NCI-H146 treated with DMSO at 0.1 percent for 48 hours (cell line): ENCODE data around the gene HTRA1.

Source experiments
- DNase-seq: peaks from one replicate; lab custom pipeline; 2025; ENCODE audit not compliant: unreplicated experiment; lab: John Stamatoyannopoulos, UW

The HTRA1 gene

GRCh38 chr10:122514045-122514840 is 52.9 kb downstream of the HTRA1 start:
- DNase-seq: no peak

- no peak for DNase-seq
Measured at GRCh38 chr10:122515022-122515424, 53.7 kb downstream of the HTRA1 start.

GRCh38 chr10:122515588-122516231 is 54.4 kb downstream of the HTRA1 start:
- no peak for DNase-seq

GRCh38 chr10:122516734-122517133 is 55.4 kb downstream of the HTRA1 start:
- no peak for DNase-seq

GRCh38 chr10:122519144-122519543 is 57.8 kb downstream of the HTRA1 start:
- no peak for DNase-seq

- DNase-seq: no peak
Measured at GRCh38 chr10:122519873-122520272, 58.5 kb downstream of the HTRA1 start.

- DNase-seq: no peak
Measured at GRCh38 chr10:122521011-122521410, 59.7 kb downstream of the HTRA1 start.

- DNase-seq: no peak
Measured at GRCh38 chr10:122524811-122525210, 63.5 kb downstream of the HTRA1 start.

GRCh38 chr10:122525788-122526187 is 64.4 kb downstream of the HTRA1 start:
- no peak for DNase-seq

GRCh38 chr10:122526892-122527291 is 65.5 kb downstream of the HTRA1 start:
- DNase-seq: no peak

- DNase-seq: no peak
Measured at GRCh38 chr10:122530177-122530576, 68.8 kb downstream of the HTRA1 start.

GRCh38 chr10:122531261-122531660 is 69.9 kb downstream of the HTRA1 start:
- DNase-seq: no peak

- peak; percentile 26 for DNase-seq
Measured at GRCh38 chr10:122531939-122532338, 70.6 kb downstream of the HTRA1 start.

GRCh38 chr10:122532601-122533296 is 71.4 kb downstream of the HTRA1 start:
- no peak for DNase-seq

GRCh38 chr10:122537545-122537944 is 76.2 kb downstream of the HTRA1 start:
- DNase-seq: no peak

GRCh38 chr10:122541541-122542002 is 80.2 kb downstream of the HTRA1 start:
- DNase-seq: no peak

GRCh38 chr10:122543676-122544445 is 82.5 kb downstream of the HTRA1 start:
- no peak for DNase-seq

- no peak for DNase-seq
Measured at GRCh38 chr10:122544493-122544892, 83.1 kb downstream of the HTRA1 start.

GRCh38 chr10:122546242-122546641 is 84.9 kb downstream of the HTRA1 start:
- no peak for DNase-seq

- DNase-seq: no peak
Measured at GRCh38 chr10:122548407-122549085, 87.2 kb downstream of the HTRA1 start.

- DNase-seq: no peak
Measured at GRCh38 chr10:122549636-122550035, 88.3 kb downstream of the HTRA1 start.
